C4-2B (cell line): ENCODE measurements around the gene SCD.

Experiments used
- CTCF ChIP-seq: fragments of 450-650 bp; conservative IDR thresholded peaks from 2 replicates; pipeline ENCODE4 v1.5.1; 2017; ENCODE audit warnings: mild to moderate bottlenecking
- ZFX ChIP-seq: fragments of 450-650 bp; IDR thresholded peaks from 2 replicates; pipeline ENCODE4 v1.6.1; 2017

DNA sequence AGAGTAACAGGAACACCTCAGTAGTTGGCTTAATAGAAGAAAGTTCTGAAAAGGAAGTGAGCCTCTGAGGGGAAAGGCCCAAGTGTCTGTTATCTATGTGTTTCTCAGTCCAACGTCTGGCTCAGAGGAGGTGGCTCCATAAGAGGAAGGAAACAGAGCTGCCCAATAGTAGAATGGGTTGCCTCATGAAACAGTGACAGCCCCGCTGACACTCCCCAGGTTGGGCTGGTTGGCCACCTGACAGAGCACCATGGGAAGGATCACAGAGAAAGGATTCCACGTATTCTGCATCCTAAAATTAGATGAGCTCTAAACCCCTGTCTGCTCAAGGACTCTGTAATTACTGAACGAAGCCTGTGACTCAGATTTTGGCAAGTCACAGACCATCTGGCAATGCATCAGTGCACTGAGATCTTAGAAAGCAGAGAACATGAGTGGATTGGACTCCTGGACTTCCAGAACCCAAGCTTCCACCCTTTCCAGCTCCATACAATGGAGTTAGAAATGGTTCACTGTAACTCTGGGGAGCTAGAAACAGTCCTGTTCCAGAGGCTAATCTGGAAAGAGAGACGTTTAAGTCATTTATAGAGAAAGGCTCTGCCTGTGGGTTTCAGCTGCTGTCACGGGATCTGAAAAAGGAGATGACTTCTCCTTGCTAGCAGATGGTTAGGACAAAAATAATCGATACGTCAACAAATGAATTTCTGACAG is 19.9 kb upstream of the SCD start:
- TF ChIP-seq CTCF, result no peak
- TF ChIP-seq ZFX, result no peak
